Fibroblast of skin of left biceps (primary cell): ENCODE measurements around the gene CHD9.
"Not testable (repeated sequence)": the region's sequence is repeated elsewhere in the genome, so short reads cannot be mapped to it uniquely, and the experiment has no call there.

Source experiments
- DNase-seq, 2 experiments: peaks; one replicate each; pipeline ENCODE4 v3.0.0-alpha.2; 2013; ENCODE audit warnings: low read depth in 2 of 2

The CHD9 gene

GRCh38 chr16:53129281-53130158 lies 74.7 kb downstream of the CHD9 start:
- DNase-seq: peak; percentile 69 to 78

- DNase-seq: peak; percentile 90
These were observed 75.6 kb downstream of the CHD9 start for GRCh38 chr16:53130159-53131049.

GRCh38 chr16:53131050-53131362 lies 76.2 kb downstream of the CHD9 start:
- DNase-seq: no peak

- no peak for DNase-seq
These were observed 76.7 kb downstream of the CHD9 start for GRCh38 chr16:53131363-53132071.

GRCh38 chr16:53132406-53132805 lies 77.6 kb downstream of the CHD9 start:
- DNase-seq: no peak

GRCh38 chr16:53135329-53135728 lies 80.5 kb downstream of the CHD9 start:
- DNase-seq: no peak

- no peak for DNase-seq
These were observed 88.2 kb downstream of the CHD9 start for GRCh38 chr16:53142823-53143568.

GRCh38 chr16:53147500-53148065 lies 92.8 kb downstream of the CHD9 start:
- no peak for DNase-seq

GRCh38 chr16:53150769-53151168 lies 96.0 kb downstream of the CHD9 start:
- DNase-seq: no peak

GRCh38 chr16:53152329-53152728 lies 97.5 kb downstream of the CHD9 start:
- DNase-seq: no peak

GRCh38 chr16:53153130-53153529 lies 98.3 kb downstream of the CHD9 start:
- DNase-seq: no peak

GRCh38 chr16:53154513-53154912 lies 99.7 kb downstream of the CHD9 start:
- no peak for DNase-seq

- peak in 1 of 2 experiments; percentile 10 for DNase-seq
These were observed 101.7 kb downstream of the CHD9 start for GRCh38 chr16:53156516-53156915.

GRCh38 chr16:53159781-53160436 lies 105.1 kb downstream of the CHD9 start:
- peak; percentile 17 to 24 for DNase-seq

GRCh38 chr16:53166099-53166498 lies 111.3 kb downstream of the CHD9 start:
- DNase-seq: no peak

- no peak for DNase-seq
These were observed 114.0 kb downstream of the CHD9 start for GRCh38 chr16:53168744-53169143.

- DNase-seq: no peak
These were observed 117.7 kb downstream of the CHD9 start for GRCh38 chr16:53172517-53172916.

- DNase-seq: no peak
These were observed 120.3 kb downstream of the CHD9 start for GRCh38 chr16:53175118-53175517.

GRCh38 chr16:53176434-53176833 lies 121.6 kb downstream of the CHD9 start:
- DNase-seq: no peak

- DNase-seq: no peak
These were observed 128.7 kb downstream of the CHD9 start for GRCh38 chr16:53183442-53183841.

- not testable (repeated sequence) for DNase-seq
These were observed 130.9 kb downstream of the CHD9 start for GRCh38 chr16:53185741-53186140.
